Endothelial cell of hepatic sinusoid (primary cell): ENCODE measurements around the gene CTXN3.
"Not testable (repeated sequence)": the region's sequence is repeated elsewhere in the genome, so short reads cannot be mapped to it uniquely, and the experiment has no call there.

ENCODE experiments used
- in situ Hi-C: cut with HindIII; loops from 2 replicates; pipeline ENCODE4 v1.10.0; 2017; ENCODE audit warnings: low sequenced_read_pairs

CTXN3 gene

DNA sequence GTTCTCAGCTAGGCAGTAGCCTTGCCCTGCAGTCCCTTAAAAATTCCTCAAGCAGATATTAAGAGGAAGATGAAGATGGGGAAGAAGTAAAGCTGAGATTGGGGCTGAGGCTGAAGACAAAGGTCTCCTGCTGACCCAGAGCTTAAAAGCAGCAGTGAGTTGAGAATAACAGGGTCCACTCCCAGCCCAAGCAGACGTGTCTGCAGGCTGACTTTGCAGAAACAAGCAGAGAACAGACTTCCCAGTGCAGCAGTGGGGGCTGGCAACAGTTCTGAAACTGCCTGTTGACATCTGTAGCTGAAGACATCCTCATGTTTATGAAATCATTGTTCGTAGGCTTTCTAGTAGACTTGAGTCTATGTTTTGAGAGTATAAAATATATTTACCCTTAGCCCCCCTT, 1.1 kb downstream of the CTXN3 start:
- in situ Hi-C loops = no loop called here

- in situ Hi-C loops = no loop called here
Observed at GRCh38 chr5:127650649-127651048, 1.8 kb downstream of the CTXN3 start.

- in situ Hi-C loops = no loop called here
Observed at GRCh38 chr5:127652952-127653611, 4.2 kb downstream of the CTXN3 start.

DNA sequence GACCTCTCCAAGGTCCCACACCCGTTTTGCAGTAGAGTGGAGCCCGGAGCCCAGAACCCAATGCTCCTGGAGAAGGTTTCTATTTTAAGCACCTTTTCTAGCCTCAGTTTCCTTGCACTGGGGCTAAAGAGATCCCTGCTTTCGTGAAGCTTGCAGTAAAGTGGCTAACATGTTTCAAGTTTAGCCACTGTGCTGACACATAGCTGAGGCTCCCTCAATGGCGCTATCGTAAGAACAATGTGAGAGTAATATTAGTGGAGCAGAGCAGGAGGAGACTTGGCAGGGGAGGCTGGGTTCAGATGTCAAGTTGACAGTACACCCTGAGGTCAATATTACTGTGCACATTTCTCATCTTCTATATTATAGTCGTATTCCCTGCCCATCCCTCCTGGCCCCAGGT, 7.9 kb downstream of the CTXN3 start:
- in situ Hi-C loops = no loop called here

- in situ Hi-C loops = loop anchor here (10.0 kb wide), 1 partner anchor 65 kb away; no protein-coding TSS in a partner anchor
Observed at GRCh38 chr5:127660047-127660733, 11.3 kb downstream of the CTXN3 start.

DNA sequence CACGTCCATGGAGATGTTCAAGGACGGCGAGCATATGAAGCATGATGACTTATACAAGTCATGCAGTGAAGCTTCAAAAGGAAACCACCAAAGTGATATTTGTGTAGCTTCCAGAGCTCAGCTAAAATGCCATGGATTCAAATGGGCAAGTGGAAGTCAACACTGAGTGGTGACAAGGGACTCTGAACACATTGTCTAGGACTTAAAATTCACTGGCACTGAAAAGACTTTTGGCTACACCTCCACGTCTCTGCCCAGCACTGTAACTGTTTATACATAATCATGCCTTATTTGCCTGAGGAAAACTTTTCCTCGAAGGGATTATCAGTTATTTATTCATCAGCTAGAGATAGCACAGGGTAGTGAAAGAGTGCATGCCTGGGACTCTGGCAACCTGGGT, 15.2 kb downstream of the CTXN3 start:
- in situ Hi-C loops = loop anchor here (10.0 kb wide), 1 partner anchor 61 kb away; no protein-coding TSS in a partner anchor

- in situ Hi-C loops = loop anchor here (10.0 kb wide), 1 partner anchor 59 kb away; no protein-coding TSS in a partner anchor
Observed at GRCh38 chr5:127665641-127666040, 16.8 kb downstream of the CTXN3 start.

DNA sequence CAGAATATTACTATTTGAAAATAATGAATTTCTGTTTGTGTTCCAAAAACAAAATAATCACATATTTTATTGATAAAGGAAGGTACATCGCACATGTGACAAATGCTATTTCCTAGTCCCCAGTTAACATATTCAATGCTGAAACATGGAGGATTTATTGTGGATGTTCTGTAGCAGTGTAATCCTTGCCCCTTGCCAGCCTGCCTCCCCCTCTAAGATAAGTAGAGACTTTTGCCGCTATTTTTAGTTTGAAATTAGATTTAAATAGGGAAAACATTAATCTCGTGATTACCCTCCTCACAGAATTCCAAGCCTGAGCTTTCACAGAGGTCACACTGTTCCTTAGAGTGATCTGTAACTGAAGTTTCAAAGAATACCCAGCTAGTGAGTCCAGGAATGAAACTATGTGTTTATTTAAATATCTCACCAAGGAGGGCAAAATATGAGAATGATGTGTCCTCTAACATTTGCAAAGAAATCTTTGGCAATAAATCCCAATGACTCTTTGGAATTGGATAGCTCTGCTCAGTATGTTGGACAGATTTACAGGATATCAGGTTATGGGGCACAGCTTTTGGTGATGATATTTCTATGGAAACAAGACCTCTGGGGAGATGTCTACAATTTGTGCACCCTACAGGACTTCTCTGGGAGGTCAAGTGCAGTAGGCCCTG, 17.3 kb downstream of the CTXN3 start:
- in situ Hi-C loops = loop anchor here (10.0 kb wide), 1 partner anchor 59 kb away; no protein-coding TSS in a partner anchor

DNA sequence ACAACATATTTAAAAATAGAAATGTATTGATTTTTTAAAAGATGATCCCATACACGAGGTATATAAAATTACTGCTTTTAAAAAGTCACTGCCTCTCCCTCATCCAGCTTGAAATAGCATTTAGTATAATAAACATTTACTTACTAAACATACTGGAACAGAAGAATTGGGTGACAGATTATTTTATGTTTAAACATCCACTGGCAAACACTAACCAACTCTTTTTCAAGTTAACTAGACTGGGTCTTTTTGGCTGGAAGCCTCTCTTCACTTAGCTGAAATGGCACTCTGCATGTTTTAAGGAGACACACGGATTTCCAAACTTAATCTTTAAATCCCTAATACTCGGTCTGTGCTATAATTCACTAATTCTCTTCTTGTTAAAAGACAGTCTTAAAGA, 19.0 kb downstream of the CTXN3 start:
- in situ Hi-C loops = loop anchor here (10.0 kb wide), 1 partner anchor 57 kb away; no protein-coding TSS in a partner anchor

GRCh38 chr5:127671218-127671617, 22.3 kb downstream of the CTXN3 start:
- in situ Hi-C loops = no loop called here

DNA sequence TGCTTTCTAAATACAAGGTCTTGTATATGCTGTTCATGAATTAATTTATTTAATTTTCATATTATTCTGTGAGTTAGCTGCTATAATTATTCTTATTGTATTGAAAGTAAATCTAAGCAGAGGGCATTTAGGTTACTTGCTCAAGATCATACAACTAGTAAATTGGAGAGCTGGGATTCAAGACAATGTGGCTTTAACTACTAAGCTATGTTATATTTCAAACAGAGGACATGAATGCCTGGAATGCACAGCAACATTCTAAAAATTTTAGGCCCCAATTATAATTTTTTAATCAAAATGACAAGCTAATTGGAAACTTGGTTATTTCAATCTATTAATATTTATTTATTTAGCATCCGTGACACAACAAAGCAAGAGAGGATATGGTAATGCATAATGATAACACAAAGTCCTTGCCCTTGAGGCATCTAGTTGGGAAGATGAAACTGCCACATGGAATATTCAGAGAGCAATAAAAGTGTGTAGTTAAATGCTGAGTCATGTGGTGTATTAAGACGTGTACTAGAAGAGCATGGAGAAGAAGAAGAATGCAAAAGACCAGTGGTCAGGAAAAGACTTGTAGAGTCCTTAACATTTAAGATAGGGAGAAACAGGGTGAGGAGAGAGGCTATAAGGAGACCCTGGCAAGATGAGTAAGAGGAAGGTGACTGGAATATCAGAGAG, 24.4 kb downstream of the CTXN3 start:
- in situ Hi-C loops = no loop called here

- in situ Hi-C loops = not testable (repeated sequence)
Observed at GRCh38 chr5:127676951-127677350, 28.1 kb downstream of the CTXN3 start.

GRCh38 chr5:127679691-127680330, 30.9 kb downstream of the CTXN3 start:
- in situ Hi-C loops = not testable (repeated sequence)

- in situ Hi-C loops = no loop called here
Observed at GRCh38 chr5:127680595-127680994, 31.7 kb downstream of the CTXN3 start.

- in situ Hi-C loops = no loop called here
Observed at GRCh38 chr5:127683008-127683407, 34.1 kb downstream of the CTXN3 start.

- in situ Hi-C loops = no loop called here
Observed at GRCh38 chr5:127684726-127685467, 36.0 kb downstream of the CTXN3 start.

GRCh38 chr5:127685662-127686061, 36.8 kb downstream of the CTXN3 start:
- in situ Hi-C loops = no loop called here

GRCh38 chr5:127686424-127686823, 37.5 kb downstream of the CTXN3 start:
- in situ Hi-C loops = no loop called here

- in situ Hi-C loops = no loop called here
Observed at GRCh38 chr5:127694518-127695171, 45.8 kb downstream of the CTXN3 start.
